DOHH2 (cell line): ENCODE data around the gene TRIM37.

ENCODE experiments used
- CTCF ChIP-seq: fragments of 200-600 bp; sonication (generic); IDR thresholded peaks from one replicate; pipeline ENCODE4 v1.5.1; 2014; ENCODE audit warnings: antibody characterized with exemption, mild to moderate bottlenecking, low read depth, low read length; ENCODE audit not compliant: poor library complexity, severe bottlenecking
- EZH2phosphoT487 ChIP-seq: fragments of 200-600 bp; sonication (generic); IDR thresholded peaks from 2 replicates; pipeline ENCODE4 v1.6.1; 2017; ENCODE audit warnings: borderline replicate concordance, mild to moderate bottlenecking, antibody characterized with exemption, low read length, moderate library complexity, mixed read lengths

GRCh38 chr17:59149051-59149450 is 42.4 kb upstream of the TRIM37 start:
- no peak for TF ChIP-seq CTCF
- TF ChIP-seq EZH2phosphoT487 = no peak
